Activated CD8-positive, alpha-beta memory T cell treated with anti-CD3 and anti-CD28 coated beads, Interleukin-2, amount 50 U/mL, for 1 hour (primary cell): ENCODE data around the gene FOXK1.
"Not testable (repeated sequence)": the region's sequence is repeated elsewhere in the genome, so short reads cannot be mapped to it uniquely, and the experiment has no call there.

Source experiments
- DNase-seq: peaks from one replicate; pipeline ENCODE4 v3.0.0-alpha.2; 2020; ENCODE audit errors: extremely low read depth

FOXK1 gene

DNA sequence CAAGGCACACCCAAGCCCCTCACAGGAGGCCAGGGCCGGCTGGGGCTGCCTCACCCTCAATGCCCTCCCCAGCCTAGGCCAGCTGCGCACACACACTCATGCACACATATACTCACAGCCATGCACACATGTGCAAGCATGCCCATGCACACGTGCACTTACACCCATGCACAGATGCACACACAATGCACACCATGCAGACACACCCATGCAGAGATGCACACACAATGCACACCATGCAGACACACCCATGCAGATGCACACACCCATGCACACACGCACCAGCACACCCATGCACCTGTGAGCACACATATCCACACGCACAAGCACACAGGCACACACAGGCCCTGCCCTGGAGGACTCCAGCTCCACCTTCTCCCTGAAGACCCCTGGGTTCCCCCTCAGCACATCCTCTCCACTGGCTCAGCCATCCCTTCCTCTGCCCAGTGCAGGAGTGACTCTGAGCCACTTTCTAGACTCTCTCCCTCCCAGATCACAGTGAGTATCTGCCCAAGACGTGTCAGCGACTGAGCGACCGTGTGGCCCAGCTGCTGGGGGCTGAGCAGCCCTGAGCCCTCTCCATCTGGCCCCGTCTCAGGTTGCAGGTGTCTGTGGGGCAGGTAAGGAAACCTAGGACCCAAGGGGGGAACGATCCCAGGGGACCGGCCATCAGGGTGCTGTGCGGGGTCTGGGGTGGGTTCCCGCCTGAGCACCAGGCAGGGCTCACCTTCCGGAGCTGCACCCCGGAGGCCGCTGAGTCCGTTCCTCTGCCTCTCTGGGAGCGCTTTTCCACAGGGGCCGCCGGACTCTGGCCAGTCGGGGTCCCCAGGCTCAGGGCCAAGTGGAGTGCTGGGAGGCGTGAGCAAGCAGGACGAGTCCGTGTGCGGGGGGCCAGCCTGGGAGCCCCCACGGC lies 119.1 kb downstream of the FOXK1 start:
- no peak for DNase-seq

DNA sequence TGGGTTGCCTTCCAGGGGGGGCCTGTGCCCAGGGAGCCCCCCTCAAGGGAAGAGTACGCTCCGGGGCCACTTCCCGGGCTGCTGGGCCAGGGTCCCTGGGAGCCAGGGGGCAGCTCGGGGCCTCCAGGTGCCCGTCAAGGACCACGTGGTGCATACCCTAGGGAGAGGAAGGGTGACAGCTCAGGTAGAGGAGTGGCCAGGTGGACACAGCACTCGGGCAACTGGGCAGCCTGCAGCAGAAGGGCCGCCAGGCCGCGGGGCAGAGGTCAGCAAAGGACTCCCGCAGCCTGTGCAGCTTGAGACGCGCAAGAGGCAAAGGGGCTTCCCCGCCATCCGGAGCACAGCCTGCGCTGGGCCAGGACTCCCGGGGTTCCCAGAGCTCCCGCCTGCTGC lies 119.7 kb downstream of the FOXK1 start:
- no peak for DNase-seq

DNA sequence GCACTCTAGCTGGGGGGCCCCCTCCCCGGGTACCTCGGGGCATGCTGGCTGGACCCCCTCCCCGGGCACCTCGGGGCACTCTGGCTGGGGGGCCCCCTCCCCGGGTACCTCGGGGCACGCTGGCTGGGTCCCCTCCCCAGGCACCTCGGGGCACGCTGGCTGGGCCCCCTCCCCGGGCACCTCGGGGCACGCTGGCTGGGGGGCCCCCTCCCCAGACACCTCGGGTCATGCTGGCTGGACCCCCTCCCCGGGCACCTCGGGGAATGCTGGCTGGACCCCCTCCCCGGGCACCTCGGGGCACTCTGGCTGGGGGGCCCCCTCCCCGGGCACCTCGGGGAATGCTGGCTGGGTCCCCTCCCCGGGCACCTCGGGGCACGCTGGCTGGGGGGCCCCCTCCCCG lies 120.5 kb downstream of the FOXK1 start:
- DNase-seq: not testable (repeated sequence)

DNA sequence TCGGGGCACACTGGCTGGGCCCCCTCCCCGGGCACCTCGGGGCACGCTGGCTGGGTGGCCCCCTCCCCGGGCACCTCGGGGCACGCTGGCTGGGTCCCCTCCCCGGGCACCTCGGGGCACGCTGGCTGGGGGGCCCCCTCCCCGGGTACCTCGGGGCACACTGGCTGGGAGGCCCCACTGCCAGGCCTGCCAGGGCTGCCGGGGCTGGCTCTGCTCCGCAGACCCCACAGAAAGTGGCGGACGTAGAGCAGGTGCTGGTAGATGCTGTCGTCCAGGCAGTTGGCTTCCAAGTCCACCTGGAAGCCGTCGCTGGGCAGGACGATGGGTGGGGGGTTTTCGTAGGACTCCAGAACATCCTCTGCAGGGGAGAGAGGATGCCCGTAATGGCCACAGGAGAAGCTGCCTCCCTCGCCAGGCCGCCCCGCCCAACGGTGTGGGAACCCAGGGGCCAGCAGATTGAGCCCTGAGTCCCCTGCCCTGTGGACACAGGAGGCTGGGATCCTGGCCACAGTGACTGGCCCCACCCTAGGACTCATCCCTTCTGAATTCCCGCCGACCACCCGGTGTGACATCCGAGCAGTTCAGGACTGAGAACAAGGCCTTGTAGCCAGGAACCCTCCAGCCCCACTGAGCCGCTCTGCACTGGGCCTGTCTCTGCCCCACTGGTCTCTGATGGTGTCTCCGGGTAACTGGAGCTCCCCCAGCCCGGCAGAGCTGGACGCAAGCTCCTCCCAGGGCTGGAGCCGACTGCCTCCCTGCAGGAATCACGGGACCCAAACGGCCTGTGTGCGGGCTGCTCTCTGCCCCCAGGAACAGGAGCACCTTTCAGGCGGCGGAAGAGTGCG lies 121.5 kb downstream of the FOXK1 start:
- no peak for DNase-seq

DNA sequence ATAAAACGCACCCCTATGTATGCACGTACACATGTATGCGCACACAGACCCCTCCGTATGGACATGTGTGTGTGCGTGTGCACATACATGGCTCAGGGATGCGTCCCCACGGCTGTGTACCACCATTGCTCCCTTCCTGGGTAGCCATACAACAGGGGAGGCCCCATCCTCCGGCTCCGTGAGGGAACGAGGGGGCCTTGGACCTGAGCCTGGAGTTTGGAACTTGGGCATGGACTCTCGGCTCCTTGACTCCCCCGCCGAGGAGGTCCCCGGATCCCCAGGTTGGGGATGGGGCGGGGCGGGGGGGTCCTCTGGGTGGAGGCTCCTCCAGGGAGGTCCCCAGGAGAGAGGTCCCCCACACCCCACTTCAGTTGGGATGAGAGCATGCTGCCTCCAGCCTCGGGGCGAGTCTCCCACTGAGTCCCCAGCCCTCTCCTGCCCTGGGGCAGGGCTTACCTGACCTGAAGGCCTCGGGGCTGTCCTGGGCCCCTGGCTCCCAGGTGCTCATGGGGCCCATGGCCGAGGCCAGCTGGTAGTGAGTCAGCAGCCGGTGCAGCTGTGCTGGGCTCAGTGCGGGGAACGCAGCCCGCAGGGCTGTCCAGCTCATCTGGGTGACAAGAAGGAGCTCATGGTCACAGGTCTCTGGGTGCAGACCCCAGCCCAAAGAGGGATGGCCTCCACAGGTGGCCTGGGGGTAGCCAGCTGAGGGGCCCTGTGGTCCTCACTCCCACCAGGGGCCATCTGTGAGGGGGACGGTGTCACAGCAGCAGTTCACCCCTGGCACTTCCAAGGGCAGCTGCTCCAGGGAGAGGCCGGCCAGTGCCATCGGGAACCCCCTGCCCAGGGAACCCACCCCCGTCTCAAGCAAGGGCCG lies 123.3 kb downstream of the FOXK1 start:
- DNase-seq: no peak

DNA sequence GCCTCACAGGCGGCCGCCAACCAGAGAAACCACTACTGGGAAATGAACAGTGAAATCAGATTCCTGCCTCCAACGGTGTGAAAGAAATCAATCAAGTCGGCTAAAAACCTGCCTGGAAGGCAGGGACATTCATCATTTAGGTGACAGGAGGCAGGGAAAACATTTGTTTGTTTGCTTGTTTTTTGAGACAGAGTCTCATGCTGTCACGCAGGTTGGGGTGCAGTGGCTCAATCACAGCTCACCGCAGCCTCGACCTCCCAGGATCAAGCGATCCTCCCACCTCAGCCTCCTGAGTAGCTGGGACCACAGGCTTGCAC lies 123.8 kb downstream of the FOXK1 start:
- DNase-seq: no peak

DNA sequence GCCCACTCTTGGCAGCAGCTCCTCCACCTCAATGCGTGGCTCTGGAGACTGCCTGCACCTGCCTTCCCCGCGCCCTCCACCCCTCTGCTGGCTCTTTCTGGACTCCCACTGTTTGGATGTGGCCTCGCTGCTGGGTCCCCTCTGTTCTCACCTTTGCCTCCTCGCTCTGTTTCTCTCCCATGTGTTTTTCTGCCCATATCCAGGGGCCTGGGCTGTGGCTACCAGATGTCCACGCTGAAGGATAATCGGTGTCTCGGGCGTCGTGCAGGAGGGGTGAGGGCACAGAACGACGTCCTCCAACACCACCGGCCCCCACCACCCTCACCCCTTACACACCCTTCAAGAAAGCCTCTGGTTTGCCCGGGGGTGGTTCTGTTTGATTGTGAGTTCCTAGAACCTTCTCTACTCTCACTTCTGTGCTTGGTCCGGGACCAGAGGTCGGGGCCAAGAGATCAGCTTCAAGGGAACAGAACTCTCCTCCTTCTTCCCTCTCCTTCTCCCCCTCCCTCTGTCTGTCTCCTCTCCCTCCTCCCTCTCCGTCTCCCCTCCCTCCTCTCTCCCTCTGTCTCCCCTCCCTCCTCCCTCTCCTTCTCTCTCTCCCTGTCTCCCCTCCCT lies 125.0 kb downstream of the FOXK1 start:
- no peak for DNase-seq

DNA sequence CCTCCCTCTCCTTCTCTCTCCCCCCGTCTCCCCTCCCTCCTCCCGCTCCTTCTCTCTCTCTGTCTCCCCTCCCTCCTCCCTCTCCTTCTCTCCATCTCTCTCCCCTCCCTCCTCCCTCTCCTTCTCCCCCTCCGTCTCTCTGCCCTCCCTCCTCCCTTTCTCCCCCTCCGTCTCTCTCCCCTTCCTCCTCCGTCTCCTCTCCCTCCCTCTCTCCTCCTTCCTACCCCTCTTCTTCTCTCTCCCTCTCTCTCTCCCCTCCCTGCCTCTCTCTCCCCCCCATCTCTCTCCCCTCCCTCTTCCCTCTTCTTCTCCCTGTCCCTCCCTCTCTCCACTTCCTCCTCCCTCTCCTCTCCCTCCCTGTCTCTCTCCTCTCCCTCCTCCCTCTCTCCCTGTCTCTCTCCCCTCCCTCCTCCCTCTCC lies 125.5 kb downstream of the FOXK1 start:
- DNase-seq: no peak

DNA sequence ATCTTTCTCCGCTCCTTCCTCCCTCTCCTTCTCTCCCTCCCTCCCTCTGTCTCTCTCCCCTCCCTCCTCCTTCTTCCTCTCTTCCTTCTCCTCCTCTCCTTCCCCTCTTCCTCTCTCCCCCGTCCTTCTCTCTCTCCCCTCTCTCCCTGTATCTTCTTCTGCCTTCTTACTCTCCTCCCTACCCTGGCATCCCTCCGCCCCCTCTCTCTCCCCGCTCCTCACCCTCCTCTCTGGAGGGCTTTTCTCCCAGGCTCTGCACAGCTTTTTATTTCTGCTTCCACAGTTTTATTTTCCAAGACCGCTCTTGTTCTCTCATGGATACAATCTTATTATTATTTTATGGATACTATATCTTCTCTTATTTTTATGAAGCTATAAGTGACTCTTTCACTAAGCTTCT lies 125.9 kb downstream of the FOXK1 start:
- no peak for DNase-seq

DNA sequence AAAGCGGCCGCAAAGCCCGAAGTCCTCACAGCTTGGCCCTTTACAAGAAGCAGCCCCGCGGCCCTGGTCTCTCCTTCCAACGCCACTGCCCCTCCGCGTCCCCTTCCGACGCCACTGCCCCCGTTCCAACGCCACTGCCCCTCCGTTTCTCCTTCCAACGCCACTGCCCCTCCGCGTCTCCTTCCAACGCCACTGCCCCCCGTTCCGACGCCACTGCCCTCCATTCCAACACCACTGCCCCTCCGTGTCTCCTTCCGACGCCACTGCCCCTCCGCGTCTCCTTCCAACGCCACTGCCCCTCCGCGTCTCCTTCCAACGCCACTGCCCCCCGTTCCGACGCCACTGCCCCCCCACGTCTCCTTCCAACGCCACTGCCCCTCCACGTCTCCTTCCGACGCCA lies 126.5 kb downstream of the FOXK1 start:
- no peak for DNase-seq

DNA sequence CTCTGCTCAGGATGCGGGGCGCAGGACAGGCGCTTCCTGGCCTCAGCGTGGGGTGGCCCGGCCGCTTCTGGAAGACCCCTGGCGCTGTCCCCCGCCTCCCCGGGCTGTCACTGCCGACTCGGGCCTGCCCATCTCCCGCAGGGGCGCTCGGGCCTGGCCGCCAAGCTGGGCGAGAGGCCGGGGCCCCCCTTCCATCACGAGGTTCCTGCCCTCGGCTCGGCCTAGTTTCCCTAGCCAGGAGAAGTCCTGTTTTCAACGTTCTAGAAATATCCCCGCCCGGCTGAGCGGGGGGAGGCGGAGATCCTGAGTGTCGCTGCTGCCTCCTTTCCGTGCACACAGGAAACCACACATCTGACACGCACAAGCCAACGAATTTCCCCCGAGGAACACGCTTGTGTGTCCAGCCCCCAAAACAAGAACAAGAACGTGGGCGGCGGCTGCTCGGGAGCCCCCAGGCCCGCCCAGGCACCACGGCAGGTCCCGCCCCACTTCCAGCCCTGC lies 127.0 kb downstream of the FOXK1 start:
- no peak for DNase-seq

DNA sequence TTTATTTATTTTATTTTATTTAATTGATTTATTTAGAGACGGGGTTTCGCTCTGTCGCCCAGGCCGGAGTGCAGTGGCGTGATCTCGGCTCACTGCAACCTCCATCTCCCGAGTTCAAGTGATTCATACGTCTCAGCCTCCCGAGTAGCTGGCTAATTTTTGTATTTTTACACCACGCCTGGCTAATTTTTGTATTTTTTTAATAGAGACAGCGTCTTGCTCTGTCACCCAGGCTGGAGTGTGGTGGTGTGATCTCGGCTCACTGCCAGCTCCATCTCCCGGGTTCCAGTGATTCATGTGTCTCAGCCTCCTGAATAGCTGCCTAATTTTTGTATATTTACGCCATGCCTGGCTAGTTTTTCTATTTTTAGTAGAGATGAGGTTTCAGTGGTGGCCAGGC lies 127.6 kb downstream of the FOXK1 start:
- no peak for DNase-seq

DNA sequence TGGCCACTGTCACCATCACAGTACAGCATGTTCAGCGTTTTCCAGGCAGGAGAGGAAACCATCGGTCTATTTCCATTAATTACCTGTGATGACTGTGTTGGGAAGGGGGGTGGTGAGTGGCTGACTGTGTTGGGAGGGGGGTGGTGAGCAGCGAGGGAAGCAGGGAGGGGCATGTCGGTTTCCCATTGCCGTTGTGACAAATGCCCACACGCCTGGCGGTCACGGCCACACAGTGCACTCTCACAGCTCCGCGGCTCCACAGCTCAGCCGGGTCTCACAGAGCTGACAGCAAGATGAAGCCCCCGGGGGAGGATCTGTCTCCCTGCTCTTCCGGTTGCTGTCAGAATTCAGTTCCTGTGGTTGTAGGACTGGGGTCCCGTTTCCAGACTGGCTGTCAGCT lies 132.3 kb downstream of the FOXK1 start:
- no peak for DNase-seq

DNA sequence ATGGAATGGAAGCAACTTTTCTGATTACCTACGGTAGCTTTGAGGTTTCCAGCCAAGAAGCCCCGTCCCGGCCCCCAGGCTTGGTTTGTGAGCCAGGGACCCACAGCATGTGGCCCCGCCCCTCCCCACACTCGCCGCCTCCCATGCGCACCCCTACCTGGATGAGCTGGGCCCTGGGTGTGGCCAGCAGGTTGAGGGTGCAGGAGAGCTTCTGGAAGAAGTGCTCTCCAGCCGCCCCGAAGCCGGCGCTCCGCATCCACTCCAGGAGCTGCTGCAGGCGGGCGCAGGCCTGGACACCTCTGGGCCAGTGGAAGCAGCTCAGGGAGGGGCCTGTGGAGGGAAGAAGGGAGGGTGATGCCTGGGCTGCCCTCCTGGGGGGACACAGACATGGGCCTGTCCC lies 133.0 kb downstream of the FOXK1 start:
- DNase-seq: no peak

DNA sequence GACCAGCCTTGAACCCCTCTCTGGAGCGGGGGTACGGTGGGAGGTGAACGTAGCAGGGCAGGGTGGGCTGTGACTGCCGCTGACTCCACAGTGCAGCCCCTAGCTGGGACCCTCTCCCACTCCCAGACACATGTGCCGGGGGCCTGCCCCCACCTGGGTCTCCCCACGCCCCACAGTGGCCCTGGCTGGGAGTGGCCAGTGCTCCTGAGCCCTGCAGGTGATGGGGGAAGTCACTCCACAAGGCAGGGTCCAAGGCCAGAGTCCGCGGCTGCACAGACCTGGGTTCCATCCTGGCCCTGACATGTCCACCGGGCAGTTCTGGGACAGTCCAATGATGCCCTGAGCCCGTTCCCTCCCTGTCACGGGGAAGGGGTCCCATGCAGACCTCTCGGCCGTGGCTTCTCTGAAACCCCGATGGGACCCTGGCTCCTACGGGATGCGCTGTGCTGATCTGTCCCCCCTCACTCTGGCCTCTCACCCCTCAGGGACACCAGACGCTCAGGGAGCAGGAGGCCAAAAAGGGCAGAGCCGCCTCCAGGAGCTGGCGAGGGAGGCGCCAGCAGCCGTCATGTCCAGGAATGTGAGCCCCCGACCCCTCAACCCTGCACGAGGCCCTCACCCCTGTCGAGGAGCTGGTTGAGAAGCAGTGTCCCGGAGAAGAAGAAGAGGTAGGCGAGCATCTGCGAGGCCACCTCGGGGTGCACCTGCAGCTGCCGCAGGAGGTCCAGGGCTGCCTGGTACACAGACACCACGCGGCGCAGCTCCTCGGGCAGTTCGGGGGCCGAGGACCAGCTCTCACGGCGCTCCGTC lies 133.7 kb downstream of the FOXK1 start:
- no peak for DNase-seq

DNA sequence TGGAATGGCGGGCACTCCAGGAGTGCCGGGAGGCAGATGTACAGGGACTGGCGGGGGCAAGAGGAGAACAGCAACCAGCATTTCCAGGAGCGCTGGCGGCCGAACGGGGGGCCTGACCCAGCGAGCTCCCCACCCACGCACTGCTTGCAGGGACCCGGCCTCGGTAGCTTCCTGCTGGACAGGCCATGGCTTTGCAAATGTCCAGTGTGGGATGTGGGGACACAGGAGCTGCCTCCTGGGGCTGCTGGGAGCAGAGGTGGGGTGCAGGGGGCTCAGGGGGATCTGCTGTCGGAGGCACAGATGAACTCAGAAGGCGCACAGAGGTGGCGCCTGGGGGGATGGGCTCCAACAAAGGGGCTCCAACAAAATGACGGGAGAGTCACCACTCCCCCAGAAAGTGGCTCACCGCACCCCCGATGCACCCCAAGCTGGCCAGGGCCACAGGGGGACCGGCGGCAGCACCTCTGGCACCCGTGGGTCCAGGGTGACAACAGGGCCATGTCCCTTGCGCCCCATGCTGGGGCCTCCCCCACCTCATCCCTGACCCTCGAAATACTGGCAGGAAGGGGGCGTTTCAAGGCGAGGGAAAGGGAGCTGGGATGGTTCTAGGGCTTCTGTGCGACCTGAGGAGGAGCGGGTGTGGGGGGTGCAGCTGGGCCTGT lies 134.5 kb downstream of the FOXK1 start:
- DNase-seq: no peak

DNA sequence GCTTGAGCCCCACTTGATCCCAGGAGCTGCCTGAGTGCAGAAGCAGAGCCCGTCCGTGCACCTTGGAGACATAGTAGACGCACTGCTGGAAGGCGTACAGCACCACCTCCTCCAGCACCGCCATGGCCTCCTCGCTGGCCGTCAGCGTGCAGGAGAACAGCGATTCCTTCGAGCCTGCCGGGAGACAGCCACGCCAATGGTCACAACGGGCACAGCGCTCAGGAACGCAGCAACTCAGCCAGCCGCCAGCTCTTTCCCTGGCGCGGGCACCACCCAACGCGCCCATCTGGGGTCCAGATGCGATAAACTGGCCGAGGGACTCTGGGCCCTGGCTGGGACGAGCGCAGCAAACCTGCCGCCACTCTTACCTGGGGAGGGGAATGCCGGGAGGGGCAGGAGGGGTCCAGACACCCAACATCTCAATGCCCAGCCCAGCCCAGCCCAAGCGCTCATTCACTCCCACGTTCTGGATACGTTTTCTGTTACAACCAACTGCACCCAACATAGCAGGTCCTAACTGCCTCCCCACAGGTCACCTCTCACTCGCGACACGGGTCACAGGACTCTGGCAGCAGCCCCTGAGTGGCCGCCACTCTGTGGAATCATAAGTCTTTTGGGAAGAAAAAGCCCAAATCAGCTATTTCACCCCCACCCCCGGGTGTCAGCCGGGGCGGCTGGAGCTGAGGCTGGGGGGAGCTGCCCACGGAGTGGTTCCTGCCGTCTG lies 135.2 kb downstream of the FOXK1 start:
- no peak for DNase-seq

DNA sequence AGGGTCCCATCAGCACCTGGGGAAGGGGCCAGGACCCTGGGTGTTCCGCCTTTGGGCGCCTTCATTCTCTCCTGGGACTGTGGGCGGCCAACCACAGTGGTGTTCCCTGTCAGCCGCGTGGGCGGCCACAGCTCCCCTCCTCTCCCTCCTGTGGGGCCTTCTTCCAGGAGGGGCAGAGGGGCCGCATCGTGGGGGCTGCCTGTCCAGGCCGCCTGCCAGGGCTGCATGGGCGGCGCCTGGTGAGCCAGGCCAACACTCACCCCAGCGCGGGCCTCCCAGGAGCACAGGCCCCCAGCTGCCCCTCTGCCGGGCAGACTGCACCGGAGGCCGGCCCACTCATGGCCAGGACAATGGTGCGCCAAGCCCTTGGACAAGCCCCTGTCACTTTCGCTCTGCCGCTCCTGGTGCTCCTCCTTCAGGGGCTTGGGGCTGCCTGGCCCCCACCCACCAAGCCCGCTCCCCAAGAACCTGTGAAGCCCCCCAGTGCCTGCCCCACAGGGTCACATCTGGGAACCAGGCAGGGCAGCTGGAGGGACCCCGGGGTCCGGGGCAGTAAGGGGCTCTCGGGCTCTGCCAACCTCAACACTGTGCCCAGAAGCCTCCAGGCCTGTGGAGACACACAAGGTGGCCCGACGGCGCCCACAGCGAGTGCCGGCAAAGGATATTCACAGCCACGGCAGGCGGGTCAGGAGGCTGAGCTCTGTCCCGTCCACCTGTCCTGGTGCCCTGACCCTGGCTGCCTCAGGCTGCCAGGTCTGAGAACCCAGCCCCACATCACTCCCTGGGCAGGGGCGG lies 136.1 kb downstream of the FOXK1 start:
- DNase-seq: no peak
